OCI-LY1 (cell line): ENCODE measurements around the gene TYK2.

Source experiments
- EZH2 ChIP-seq: fragments of 200-600 bp; sonication (generic), shearing (Covaris generic); IDR thresholded peaks from 2 replicates; pipeline ENCODE4 v1.8.0; 2017; ENCODE audit warnings: borderline replicate concordance, mixed run types, mild to moderate bottlenecking, antibody characterized with exemption, low read length, moderate library complexity, mixed read lengths
- TF ChIP-seq, protein P1 (sequence below): fragments of 200-600 bp; sonication (generic), shearing (Covaris generic); IDR thresholded peaks from 2 replicates; pipeline ENCODE4 v1.5.1; 2017; ENCODE audit warnings: mild to moderate bottlenecking, antibody characterized with exemption, low read length, moderate library complexity, mixed read lengths

GRCh38 chr19:10343495-10343894 lies 36.9 kb downstream of the TYK2 start:
- TF ChIP-seq, protein P1, sequence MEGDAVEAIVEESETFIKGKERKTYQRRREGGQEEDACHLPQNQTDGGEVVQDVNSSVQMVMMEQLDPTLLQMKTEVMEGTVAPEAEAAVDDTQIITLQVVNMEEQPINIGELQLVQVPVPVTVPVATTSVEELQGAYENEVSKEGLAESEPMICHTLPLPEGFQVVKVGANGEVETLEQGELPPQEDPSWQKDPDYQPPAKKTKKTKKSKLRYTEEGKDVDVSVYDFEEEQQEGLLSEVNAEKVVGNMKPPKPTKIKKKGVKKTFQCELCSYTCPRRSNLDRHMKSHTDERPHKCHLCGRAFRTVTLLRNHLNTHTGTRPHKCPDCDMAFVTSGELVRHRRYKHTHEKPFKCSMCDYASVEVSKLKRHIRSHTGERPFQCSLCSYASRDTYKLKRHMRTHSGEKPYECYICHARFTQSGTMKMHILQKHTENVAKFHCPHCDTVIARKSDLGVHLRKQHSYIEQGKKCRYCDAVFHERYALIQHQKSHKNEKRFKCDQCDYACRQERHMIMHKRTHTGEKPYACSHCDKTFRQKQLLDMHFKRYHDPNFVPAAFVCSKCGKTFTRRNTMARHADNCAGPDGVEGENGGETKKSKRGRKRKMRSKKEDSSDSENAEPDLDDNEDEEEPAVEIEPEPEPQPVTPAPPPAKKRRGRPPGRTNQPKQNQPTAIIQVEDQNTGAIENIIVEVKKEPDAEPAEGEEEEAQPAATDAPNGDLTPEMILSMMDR: no peak
- no peak for TF ChIP-seq EZH2
